ENCODE measurements around the gene BMP6.
"Not testable (repeated sequence)": the region's sequence is repeated elsewhere in the genome, so short reads cannot be mapped to it uniquely, and the experiment has no call there.

The BMP6 gene

GRCh38 chr6:7797386-7797785 is 71.5 kb downstream of the BMP6 start:
- no peak for DNase-seq

- no peak for DNase-seq
Observed at GRCh38 chr6:7798751-7799150, 72.9 kb downstream of the BMP6 start.

- no peak for DNase-seq
Observed at GRCh38 chr6:7802662-7803061, 76.8 kb downstream of the BMP6 start.

- no peak for DNase-seq
Observed at GRCh38 chr6:7803214-7803613, 77.3 kb downstream of the BMP6 start.

GRCh38 chr6:7805078-7805849 is 79.4 kb downstream of the BMP6 start:
- DNase-seq, result no peak

- no peak for DNase-seq
Observed at GRCh38 chr6:7805850-7806214, 79.9 kb downstream of the BMP6 start.

GRCh38 chr6:7806711-7807110 is 80.8 kb downstream of the BMP6 start:
- no peak for DNase-seq

GRCh38 chr6:7809346-7809745 is 83.4 kb downstream of the BMP6 start:
- no peak for DNase-seq

GRCh38 chr6:7811441-7811840 is 85.5 kb downstream of the BMP6 start:
- peak; percentile 30 for DNase-seq

GRCh38 chr6:7812623-7813022 is 86.7 kb downstream of the BMP6 start:
- DNase-seq, result no peak

GRCh38 chr6:7813193-7813592 is 87.3 kb downstream of the BMP6 start:
- no peak for DNase-seq

- no peak for DNase-seq
Observed at GRCh38 chr6:7813704-7814103, 87.8 kb downstream of the BMP6 start.

- no peak for DNase-seq
Observed at GRCh38 chr6:7815716-7816115, 89.8 kb downstream of the BMP6 start.

GRCh38 chr6:7817184-7817583 is 91.3 kb downstream of the BMP6 start:
- not testable (repeated sequence) for DNase-seq

GRCh38 chr6:7818257-7819214 is 92.6 kb downstream of the BMP6 start:
- DNase-seq, result no peak

- DNase-seq, result no peak
Observed at GRCh38 chr6:7819431-7820015, 93.6 kb downstream of the BMP6 start.

GRCh38 chr6:7820288-7820835 is 94.5 kb downstream of the BMP6 start:
- no peak for DNase-seq

- DNase-seq, result no peak
Observed at GRCh38 chr6:7821426-7821825, 95.5 kb downstream of the BMP6 start.

GRCh38 chr6:7823552-7823951 is 97.7 kb downstream of the BMP6 start:
- no peak for DNase-seq

GRCh38 chr6:7825986-7826385 is 100.1 kb downstream of the BMP6 start:
- no peak for DNase-seq

- no peak for DNase-seq
Observed at GRCh38 chr6:7827142-7827541, 101.2 kb downstream of the BMP6 start.

- no peak for DNase-seq
Observed at GRCh38 chr6:7828124-7828523, 102.2 kb downstream of the BMP6 start.

Data from NCI-H2227 treated with DMSO at 0.1 percent for 48 hours (cell line).